AG04449 (cell line): ENCODE results near the gene C12orf75.
"Not testable (repeated sequence)": the region's sequence is repeated elsewhere in the genome, so short reads cannot be mapped to it uniquely, and the experiment has no call there.

Experiments used
- CTCF ChIA-PET: fragments of 350-600 bp; formaldehyde crosslinking; extraction: SDS; loops from one replicate; lab custom pipeline; 2021; ENCODE audit warnings: antibody characterized with exemption; lab: Yijun Ruan, JAX
- POLR2A ChIA-PET: fragments of 400-600, 350-600 bp; formaldehyde crosslinking; extraction: SDS; loops from one replicate; lab custom pipeline; 2020; ENCODE audit warnings: antibody characterized with exemption, inconsistent platforms; lab: Yijun Ruan, JAX
- DNase-seq: peaks from one replicate; pipeline ENCODE4 v3.0.0-alpha.2; 2010; ENCODE audit warnings: low read depth, low spot score
- H3K4me3 ChIP-seq: 2 replicates; pipeline ENCODE4 v1.5.1; 2011; ENCODE audit warnings: low read depth, mild to moderate bottlenecking, control low read depth, low read length
- TF ChIP-seq, protein P1 (sequence below): IDR thresholded peaks from one replicate; pipeline ENCODE4 v1.5.1; 2011; ENCODE audit warnings: mild to moderate bottlenecking, moderate library complexity, low read length, control low read depth, inconsistent platforms; ENCODE audit not compliant: insufficient read depth; ENCODE audit errors: missing control alignments

C12orf75 gene

DNA sequence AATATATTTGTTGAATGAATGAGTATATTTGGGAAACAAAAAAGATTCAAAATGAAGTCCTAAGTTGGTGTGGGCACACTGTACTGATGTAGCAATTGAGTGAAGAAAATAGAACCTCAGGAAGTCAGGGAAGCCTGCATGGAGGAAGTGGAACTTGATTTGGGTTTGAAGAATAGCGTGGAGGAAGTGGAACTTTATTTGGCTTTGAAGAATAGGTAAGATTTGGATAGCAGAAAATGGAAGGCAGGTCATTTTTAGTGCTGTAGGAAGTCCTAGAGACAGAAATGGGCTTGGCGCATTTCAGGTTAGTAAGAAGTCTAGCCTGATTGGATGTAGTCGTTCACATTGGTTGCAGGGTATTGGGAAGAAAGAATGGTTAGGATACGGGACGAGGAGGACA is 5.4 kb downstream of the C12orf75 start:
- CTCF ChIA-PET = no interaction called here
- TF ChIP-seq, protein P1, sequence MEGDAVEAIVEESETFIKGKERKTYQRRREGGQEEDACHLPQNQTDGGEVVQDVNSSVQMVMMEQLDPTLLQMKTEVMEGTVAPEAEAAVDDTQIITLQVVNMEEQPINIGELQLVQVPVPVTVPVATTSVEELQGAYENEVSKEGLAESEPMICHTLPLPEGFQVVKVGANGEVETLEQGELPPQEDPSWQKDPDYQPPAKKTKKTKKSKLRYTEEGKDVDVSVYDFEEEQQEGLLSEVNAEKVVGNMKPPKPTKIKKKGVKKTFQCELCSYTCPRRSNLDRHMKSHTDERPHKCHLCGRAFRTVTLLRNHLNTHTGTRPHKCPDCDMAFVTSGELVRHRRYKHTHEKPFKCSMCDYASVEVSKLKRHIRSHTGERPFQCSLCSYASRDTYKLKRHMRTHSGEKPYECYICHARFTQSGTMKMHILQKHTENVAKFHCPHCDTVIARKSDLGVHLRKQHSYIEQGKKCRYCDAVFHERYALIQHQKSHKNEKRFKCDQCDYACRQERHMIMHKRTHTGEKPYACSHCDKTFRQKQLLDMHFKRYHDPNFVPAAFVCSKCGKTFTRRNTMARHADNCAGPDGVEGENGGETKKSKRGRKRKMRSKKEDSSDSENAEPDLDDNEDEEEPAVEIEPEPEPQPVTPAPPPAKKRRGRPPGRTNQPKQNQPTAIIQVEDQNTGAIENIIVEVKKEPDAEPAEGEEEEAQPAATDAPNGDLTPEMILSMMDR = no peak
- H3K4me3 ChIP-seq = no peak overlapping the region
- POLR2A ChIA-PET = interaction anchor here (0.6 to 1.1 kb wide), 3 partner anchors 11 to 718 kb away, joined by 3 read pairs; no protein-coding TSS in a partner anchor
- DNase-seq = no peak

DNA sequence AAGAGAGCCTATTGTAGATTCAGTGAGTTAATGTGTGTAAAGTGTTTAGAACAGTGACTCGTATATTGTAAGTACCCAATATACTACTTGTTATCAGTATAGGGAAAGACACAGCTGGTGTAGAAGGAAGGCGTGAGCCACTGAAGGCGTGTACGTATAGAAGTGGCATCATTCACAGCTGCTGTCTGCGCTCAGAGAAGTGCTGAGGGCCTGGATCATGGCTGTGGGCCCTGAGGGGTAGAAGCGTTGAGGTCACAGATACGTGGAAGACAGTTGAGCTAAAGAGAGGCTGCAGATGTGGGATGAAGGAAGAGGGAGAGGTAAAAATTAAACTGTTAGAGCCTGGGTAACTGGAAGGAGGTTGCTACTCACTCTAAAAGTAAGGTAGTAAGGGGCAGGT is 5.9 kb downstream of the C12orf75 start:
- POLR2A ChIA-PET = interaction anchor here (0.7 to 1.1 kb wide), 2 partner anchors 11 to 108 kb away, joined by 3 read pairs; no protein-coding TSS in a partner anchor
- TF ChIP-seq, protein P1 = no peak
- CTCF ChIA-PET = interaction anchor here (0.8 kb wide), 1 partner anchor 17 kb away, joined by 3 read pairs; no protein-coding TSS in a partner anchor
- no peak overlapping the region for H3K4me3 ChIP-seq
- DNase-seq = no peak

DNA sequence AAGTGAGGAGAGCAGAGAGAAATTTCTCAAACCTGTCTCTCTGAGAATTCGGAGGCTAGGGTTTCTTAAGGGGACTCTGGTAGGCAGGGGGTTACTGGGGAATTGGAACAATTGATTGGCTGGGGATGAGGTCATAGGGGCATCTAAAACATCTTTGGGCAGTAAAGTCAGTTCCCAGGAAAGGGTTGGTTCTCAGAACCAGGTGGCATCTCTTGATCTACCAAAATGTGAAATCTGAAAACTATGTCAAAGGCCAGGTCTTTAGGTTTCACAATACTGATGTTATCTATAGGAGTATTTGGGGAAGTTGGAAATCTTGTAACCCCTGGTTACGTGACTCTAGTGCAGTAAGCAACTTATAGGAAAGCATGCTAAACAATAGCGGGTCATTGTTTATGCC is 6.9 kb downstream of the C12orf75 start:
- no peak for DNase-seq
- POLR2A ChIA-PET = no interaction called here
- CTCF ChIA-PET = interaction anchor here (0.8 to 1.0 kb wide), 2 partner anchors 16 to 37 kb away, joined by 3 read pairs; no protein-coding TSS in a partner anchor
- H3K4me3 ChIP-seq = no peak overlapping the region
- TF ChIP-seq, protein P1 = no peak

DNA sequence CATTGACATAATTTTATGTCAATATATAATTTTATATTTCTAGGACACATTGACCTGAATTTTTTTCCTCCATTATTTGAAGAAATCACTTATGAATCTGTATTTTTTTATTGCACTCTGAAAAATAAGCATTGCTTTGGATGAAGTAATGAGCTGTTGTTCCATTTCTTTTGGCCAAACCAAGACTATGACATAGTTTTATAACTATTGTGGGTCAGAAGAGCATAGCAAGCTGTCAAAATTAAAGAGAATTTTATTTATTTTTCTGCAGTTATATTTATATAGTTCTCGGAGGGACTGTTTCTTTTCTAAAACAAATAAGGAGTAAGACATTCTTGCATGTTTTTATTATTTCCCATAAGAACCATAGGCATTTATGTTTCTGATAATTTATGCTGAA is 8.5 kb downstream of the C12orf75 start:
- ChIA-PET CTCF (interaction anchor here (1.0 to 1.4 kb wide), 4 partner anchors 10 to 45 kb away, joined by 3 to 5 read pairs (median 3); no protein-coding TSS in a partner anchor), POLR2A (no interaction called here)
- no peak overlapping the region for H3K4me3 ChIP-seq
- TF ChIP-seq, protein P1 = no peak
- no peak for DNase-seq

DNA sequence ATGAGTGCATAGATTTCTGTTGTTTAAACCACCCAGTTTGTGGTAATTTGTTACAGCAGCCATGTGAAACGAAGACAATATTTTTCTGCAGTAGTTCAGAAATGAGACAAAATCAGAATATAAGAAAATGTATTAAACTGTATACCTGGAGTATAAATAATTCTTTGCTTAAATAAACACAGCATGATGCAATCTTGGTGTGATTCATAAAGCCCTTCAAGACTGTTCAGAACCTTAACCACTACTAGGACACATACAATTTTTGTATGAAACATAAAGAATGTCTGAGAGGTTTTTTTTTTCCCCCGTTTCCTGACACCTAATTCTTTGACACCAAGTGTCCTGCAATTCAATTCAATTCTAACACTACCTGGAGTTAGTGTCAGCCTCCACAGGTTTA is 10.5 kb downstream of the C12orf75 start:
- POLR2A ChIA-PET = no interaction called here
- no peak overlapping the region for H3K4me3 ChIP-seq
- DNase-seq = no peak
- CTCF ChIA-PET = no interaction called here
- TF ChIP-seq, protein P1 = no peak

DNA sequence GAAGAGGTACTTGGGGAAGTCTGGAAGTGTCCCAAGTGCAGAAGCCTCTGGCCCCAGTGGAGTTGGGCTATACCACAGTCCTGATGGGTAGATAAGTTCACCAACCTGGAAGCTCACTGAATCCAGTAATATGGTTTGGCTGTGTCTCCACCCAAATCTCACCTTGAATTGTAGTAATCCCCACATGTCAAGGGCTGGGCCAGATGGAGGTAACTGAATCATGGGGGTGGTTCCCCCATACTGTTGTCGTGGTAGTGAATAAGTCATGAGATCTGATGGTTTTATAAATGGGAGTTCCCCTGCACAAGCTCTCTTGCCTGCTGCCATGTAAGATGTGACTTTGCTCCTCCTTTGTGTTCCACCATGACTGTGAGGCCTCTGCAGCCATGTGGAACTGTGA is 11.1 kb downstream of the C12orf75 start:
- POLR2A ChIA-PET, DNase-seq, H3K4me3 ChIP-seq, CTCF ChIA-PET: not testable (repeated sequence)

DNA sequence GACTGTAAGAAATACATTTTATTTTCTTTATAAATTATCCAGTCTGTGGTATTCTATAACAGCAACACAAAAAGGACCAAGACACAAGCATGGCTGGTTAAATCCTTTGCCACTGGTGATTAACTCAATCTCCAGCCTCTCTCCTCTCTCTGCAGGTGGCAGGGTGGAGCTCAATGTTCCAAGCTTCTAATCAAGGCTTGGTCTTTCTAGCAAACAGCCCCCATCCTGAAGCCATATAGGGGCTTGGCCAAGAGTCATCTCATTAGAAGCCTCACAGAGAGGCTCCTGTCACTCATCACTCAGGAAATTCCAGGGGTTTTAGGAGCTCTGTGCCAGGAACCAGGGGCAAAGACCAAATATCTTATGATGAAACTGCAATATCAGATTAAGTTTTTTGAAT is 12.0 kb downstream of the C12orf75 start:
- DNase-seq = no peak
- no peak overlapping the region for H3K4me3 ChIP-seq
- CTCF ChIA-PET = interaction anchor here (1.5 to 2.0 kb wide), 2 partner anchors 11 to 16 kb away, joined by 3 to 6 read pairs; no protein-coding TSS in a partner anchor
- TF ChIP-seq, protein P1 = no peak
- POLR2A ChIA-PET = interaction anchor here (0.7 kb wide), 1 partner anchor 8 kb away, joined by 5 read pairs; no protein-coding TSS in a partner anchor
